GM13977 (cell line): Measurements from ENCODE around the gene TP53BP2.
"Not testable (repeated sequence)": the region's sequence is repeated elsewhere in the genome, so short reads cannot be mapped to it uniquely, and the experiment has no call there.

Source experiments
- DNase-seq: peaks from one replicate; pipeline ENCODE4 v3.0.0; 2012; ENCODE audit warnings: low spot score
- in situ Hi-C: fragments of 300-500 bp; cut with MboI; formaldehyde crosslinking; loops from one replicate; pipeline ENCODE4 v1.12.0; 2022; ENCODE audit warnings: low sequenced_read_pairs, low pct_unique_long_range_greater_than_20kb, mixed read lengths, inconsistent platforms; ENCODE audit not compliant: unreplicated experiment
- TF ChIP-seq, protein P1 (sequence below): IDR thresholded peaks from 2 replicates; pipeline ENCODE4 v1.5.1; 2012; ENCODE audit warnings: mild to moderate bottlenecking, control low read depth; ENCODE audit not compliant: insufficient read depth; ENCODE audit errors: extremely low read depth, missing control alignments

TP53BP2 gene

DNA sequence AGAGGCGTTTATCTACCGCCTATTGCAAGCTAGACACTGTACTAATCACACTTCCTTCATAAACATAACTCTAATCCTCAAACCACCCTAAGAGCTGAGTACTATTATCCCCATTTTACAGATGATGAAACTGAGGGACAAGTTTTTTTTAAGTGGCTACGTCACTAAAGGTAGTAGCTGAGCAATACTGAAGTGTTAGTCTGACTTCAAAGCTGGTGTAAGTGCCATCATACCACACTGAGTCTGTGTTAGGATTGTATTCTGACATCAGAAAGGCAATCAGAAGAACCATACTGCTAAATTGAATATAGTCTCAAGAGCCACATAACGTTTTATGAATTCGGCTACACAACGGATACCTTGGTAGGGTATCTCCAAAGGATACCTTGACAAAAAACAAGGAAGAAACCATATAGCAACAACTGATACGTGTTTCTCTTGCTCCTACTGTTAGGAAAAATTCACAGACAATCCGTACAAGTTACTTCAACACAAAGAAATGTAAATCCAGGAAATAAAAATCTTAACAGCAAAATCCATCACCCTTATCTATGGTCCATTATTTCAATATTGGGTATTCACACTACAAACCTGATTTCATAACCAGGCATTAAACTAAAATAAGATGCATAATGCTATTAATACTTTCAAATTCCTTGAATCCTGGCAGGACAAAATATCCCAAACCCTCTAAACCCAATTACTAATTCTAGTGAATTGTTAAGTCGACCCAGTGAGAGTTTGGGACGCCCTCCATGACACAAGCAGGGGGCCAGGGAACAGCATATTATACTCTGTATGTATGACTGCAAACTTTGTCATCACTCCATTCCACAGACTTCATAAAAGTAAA, 1.6 kb downstream of the TP53BP2 start:
- no peak for DNase-seq
- TF ChIP-seq, protein P1, sequence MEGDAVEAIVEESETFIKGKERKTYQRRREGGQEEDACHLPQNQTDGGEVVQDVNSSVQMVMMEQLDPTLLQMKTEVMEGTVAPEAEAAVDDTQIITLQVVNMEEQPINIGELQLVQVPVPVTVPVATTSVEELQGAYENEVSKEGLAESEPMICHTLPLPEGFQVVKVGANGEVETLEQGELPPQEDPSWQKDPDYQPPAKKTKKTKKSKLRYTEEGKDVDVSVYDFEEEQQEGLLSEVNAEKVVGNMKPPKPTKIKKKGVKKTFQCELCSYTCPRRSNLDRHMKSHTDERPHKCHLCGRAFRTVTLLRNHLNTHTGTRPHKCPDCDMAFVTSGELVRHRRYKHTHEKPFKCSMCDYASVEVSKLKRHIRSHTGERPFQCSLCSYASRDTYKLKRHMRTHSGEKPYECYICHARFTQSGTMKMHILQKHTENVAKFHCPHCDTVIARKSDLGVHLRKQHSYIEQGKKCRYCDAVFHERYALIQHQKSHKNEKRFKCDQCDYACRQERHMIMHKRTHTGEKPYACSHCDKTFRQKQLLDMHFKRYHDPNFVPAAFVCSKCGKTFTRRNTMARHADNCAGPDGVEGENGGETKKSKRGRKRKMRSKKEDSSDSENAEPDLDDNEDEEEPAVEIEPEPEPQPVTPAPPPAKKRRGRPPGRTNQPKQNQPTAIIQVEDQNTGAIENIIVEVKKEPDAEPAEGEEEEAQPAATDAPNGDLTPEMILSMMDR, result no peak
- in situ Hi-C loops, result no loop called here

DNA sequence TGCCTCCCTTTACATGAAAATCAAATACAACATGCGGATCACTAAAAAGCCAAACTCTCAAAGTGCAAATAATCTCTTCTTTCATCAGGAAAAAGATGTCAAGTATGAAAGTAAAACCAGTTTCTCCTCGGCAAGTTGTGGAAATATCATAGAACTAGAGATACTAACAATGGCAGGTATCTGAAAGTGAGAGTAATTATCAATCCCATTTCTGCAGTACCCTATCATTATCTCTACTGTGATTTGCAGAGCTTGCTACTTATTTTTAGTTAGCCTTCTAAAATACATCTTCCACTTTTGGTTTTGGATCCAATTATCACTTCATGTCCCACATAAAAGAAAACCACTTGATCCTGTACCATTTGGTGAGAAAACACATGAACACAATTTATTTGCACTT, 3.0 kb downstream of the TP53BP2 start:
- TF ChIP-seq, protein P1, result no peak
- no peak for DNase-seq
- in situ Hi-C loops, result no loop called here

DNA sequence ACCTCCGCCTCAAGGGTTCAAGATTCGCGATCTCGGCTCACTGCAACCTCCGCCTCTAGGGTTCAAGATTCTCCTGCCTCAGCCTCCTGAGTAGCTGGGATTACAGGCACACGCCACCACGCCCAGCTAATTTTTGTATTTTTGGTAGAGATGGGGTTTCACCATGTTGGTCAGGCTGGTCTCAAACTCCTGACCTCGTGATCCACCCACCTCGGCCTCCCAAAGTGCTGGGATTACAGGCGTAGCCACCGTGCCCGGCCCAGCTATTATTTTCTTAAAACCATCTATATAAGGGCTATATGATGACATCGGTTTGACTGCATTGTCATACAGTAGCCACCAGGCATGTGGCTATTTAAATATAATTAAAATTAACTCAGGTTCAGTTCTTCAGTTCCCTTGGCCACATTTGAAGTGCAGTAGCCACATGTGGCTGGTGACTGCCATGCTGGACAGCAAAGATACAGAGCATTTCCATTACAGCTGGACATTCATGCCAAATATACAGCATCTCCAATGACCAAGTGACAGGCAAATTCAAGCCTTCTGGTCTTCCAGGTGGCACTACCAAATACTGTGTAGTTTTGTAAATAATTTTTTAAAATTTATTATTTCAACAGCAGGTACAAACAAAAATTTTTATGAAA, 3.6 kb downstream of the TP53BP2 start:
- DNase-seq, in situ Hi-C loops: not testable (repeated sequence)

DNA sequence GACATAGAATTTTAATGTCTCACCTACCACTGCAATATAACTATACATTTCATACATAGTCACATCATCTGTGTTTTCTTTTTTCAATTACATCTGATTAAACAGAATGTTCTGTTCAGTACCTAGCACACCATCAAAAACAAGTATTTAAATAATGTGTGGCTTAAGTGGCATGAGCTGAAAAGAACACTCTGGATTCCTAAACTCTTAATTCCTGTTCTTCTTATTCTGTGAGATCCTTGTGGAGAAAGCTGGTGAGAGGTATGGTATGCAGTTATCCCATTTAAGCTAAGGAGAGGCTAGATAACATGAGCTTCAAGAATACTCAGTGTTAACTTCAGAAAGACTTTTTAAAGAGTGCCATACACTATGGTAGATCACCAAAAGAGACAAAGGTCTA, 5.5 kb downstream of the TP53BP2 start:
- in situ Hi-C loops, result no loop called here

DNA sequence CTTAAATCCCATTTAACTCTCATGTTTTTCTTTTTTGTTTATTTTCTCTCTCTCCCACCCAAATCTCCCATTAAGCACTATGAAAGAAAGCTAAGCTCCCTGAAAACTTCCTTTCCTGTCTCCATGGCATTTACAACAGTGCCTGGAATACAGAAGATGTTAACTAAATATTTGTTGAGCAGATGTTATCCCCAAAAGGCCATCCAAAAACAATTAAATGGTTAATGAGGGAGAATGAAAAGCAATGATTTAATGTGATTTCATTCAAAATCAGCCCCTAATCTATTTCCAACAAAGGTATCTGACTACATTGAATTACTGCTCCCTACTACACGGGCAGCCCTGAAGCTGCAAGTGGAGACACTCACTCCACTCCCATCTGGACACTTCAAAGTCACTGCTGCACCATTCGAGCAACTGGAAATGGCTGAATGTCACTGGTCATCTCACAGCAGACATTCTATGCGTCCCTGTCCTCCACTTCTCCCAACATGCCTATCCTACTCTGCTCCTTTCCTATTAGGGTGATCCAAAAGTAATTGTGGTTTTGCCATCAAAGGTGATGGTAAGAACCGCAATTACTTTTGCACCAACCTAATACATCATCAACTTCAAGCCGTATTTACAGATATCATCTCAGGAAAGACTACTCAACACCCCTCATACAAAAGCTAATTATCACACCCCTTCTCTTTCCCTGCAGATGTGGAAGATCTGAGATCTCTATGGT, 7.5 kb downstream of the TP53BP2 start:
- TF ChIP-seq, protein P1, result no peak
- DNase-seq, result no peak
- in situ Hi-C loops, result no loop called here

More for the DNA sequence above, 5.5 kb downstream of the TP53BP2 start:
- no peak for DNase-seq
- TF ChIP-seq, protein P1, result no peak

DNA sequence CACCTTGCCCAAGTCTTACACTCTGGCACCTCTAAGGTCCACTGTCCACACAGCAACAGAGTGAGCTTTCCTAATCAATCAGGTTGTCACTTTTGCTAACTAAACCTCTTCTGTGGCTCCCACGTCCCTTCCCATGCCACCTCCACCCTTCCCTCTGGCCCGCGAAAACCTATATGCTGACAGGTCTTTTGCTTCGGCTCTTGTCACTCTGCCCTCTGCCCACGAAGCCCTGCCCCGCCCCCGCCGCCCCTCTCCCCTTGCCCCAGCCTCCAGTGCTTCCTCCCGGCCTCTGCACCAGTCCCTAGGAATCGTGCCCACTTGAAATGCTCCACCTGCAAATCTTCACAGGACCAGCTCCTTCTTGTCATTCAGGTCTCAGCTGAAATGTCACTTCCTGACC, 8.1 kb downstream of the TP53BP2 start:
- in situ Hi-C loops, result no loop called here
- no peak for DNase-seq
- TF ChIP-seq, protein P1, result no peak
